ENCODE data around the gene HOGA1. TPM values are rescaled to one million over a fixed set of nuclear protein-coding genes. Genes with fewer than 3 reads are reported as not detected.

The HOGA1 gene
- total and polyA plus RNA-seq, 7 donors, result 0.26 to 1.2 (median 0.71) TPM; not detected in 4

- Histone ChIP-seq H3K4me1 (peaks cover 0 to 11% (median 9%) of the 10 kb centered on the region in 4 donors), H3K4me3 (no peak overlapping the region), H3K9me3 (no peaks in the 10 kb centered on the region), H3K27me3 (no peaks in the 10 kb centered on the region), H3K36me3 (peaks cover 0 to 34% (median 5%) of the 10 kb centered on the region in 4 donors), H3K27ac (no peak overlapping the region)
- TF ChIP-seq, protein P1, sequence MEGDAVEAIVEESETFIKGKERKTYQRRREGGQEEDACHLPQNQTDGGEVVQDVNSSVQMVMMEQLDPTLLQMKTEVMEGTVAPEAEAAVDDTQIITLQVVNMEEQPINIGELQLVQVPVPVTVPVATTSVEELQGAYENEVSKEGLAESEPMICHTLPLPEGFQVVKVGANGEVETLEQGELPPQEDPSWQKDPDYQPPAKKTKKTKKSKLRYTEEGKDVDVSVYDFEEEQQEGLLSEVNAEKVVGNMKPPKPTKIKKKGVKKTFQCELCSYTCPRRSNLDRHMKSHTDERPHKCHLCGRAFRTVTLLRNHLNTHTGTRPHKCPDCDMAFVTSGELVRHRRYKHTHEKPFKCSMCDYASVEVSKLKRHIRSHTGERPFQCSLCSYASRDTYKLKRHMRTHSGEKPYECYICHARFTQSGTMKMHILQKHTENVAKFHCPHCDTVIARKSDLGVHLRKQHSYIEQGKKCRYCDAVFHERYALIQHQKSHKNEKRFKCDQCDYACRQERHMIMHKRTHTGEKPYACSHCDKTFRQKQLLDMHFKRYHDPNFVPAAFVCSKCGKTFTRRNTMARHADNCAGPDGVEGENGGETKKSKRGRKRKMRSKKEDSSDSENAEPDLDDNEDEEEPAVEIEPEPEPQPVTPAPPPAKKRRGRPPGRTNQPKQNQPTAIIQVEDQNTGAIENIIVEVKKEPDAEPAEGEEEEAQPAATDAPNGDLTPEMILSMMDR (IDR thresholded peaks at IDR 0.05), result no peak
- no peak for TF ChIP-seq EP300 (IDR thresholded peaks at IDR 0.05)
- TF ChIP-seq POLR2A (IDR thresholded peaks at IDR 0.05), result no peak
- TF ChIP-seq POLR2AphosphoS5 (IDR thresholded peaks at IDR 0.05), result no peak
- intact Hi-C loops (cut with DNase I), result no loop called here
- DNase-seq, result no peak
- 93 to 94% methylated on average over 15 of the region's 15 CpGs for WGBS, 2 donors
Observed at GRCh38 chr10:97567891-97568290, 16.3 kb upstream of the HOGA1 start.

DNA sequence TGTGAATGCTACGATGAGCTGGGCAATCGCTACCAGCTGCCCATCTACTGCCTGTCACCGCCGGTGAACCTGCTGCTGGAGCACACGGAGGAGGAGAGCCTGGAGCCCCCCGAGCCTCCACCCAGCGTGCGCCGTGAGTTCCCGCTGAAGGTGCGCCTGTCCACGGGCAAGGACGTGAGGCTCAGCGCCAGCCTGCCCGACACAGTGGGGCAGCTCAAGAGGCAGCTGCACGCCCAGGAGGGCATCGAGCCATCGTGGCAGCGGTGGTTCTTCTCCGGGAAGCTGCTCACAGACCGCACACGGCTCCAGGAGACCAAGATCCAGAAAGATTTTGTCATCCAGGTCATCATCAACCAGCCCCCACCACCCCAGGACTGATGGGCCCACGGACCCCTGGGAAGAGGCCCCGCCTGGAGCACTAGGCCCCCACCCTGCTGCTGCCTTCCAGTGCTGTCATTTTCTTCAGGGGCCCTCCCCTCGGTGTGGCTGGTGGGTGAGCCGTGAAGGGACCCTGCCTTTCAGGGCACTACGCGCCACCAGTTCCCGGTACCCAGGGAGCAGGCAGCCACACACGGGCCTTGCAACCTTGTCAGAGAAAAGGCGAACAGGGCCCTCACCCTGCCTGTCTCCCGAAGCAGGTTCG is 13.9 kb upstream of the HOGA1 start:
- H3K36me3 ChIP-seq, result peaks cover 0 to 34% (median 5%) of the 10 kb centered on the region in 4 donors
- 93 to 95% methylated on average over 33 of the region's 33 CpGs for WGBS, 2 donors
- no peak overlapping the region for H3K27ac ChIP-seq
- DNase-seq, result no peak
- no peaks in the 10 kb centered on the region for H3K27me3 ChIP-seq
- H3K4me3 ChIP-seq, result no peak overlapping the region
- intact Hi-C loops (cut with DNase I), result no loop called here
- peaks cover 0 to 27% (median 21%) of the 10 kb centered on the region in 4 donors for H3K4me1 ChIP-seq
- no peaks in the 10 kb centered on the region for H3K9me3 ChIP-seq
- TF ChIP-seq EP300 (IDR thresholded peaks at IDR 0.05), result no peak
- TF ChIP-seq POLR2A (IDR thresholded peaks at IDR 0.05), result no peak
- TF ChIP-seq, protein P1 (IDR thresholded peaks at IDR 0.05), result no peak
- no peak for TF ChIP-seq POLR2AphosphoS5 (IDR thresholded peaks at IDR 0.05)

- intact Hi-C loops (cut with DNase I), result no loop called here
- Histone ChIP-seq H3K4me1 (peaks cover 0 to 30% (median 22%) of the 10 kb centered on the region in 4 donors), H3K36me3 (peaks cover 0 to 34% (median 5%) of the 10 kb centered on the region in 4 donors), H3K27ac (no peak overlapping the region), H3K27me3 (no peaks in the 10 kb centered on the region), H3K9me3 (no peaks in the 10 kb centered on the region), H3K4me3 (no peak overlapping the region)
- 82 to 88% methylated on average over 5 of the region's 5 CpGs for WGBS, 2 donors
- TF ChIP-seq, protein P1 (IDR thresholded peaks at IDR 0.05), result no peak
- TF ChIP-seq POLR2A (IDR thresholded peaks at IDR 0.05), result no peak
- TF ChIP-seq POLR2AphosphoS5 (IDR thresholded peaks at IDR 0.05), result no peak
- no peak for DNase-seq
Observed at GRCh38 chr10:97570789-97571471, 13.3 kb upstream of the HOGA1 start.

DNA sequence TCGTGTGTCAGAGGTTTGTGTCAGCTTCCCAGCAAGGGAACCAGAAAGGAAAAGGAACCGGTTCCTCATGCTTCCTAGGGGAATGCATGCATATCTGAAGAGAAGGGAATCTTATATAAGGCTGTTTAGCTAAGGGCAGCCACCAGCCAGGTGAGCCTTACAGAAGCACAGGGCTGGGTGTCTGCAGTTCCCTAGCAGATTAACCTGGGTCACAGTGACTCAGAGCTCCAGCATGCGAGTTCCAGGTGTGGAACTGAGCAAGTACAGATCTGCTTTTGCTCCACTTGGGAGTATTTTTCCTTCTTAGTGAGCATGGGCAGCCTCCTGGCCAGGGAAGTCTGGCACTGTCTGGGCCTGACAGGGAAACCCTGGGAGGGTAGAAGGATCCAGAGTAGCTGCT is 12.6 kb upstream of the HOGA1 start:
- H3K27ac ChIP-seq, result no peak overlapping the region
- intact Hi-C loops (cut with DNase I), result loop anchor here (2.0 kb wide), 1 partner anchor 41 kb away; no protein-coding TSS in a partner anchor

More for the DNA sequence above, 12.6 kb upstream of the HOGA1 start:
- Histone ChIP-seq H3K27me3 (no peaks in the 10 kb centered on the region), H3K36me3 (peaks cover 0 to 34% (median 5%) of the 10 kb centered on the region in 4 donors), H3K9me3 (no peaks in the 10 kb centered on the region), H3K4me3 (no peak overlapping the region), H3K4me1 (peaks cover 0 to 30% (median 22%) of the 10 kb centered on the region in 4 donors)
- 88 to 91% methylated on average over 3 of the region's 3 CpGs for WGBS, 2 donors
- TF ChIP-seq EP300 (IDR thresholded peaks at IDR 0.05), result no peak
- no peak for TF ChIP-seq POLR2A (IDR thresholded peaks at IDR 0.05)
- TF ChIP-seq, protein P1 (IDR thresholded peaks at IDR 0.05), result no peak
- no peak for TF ChIP-seq POLR2AphosphoS5 (IDR thresholded peaks at IDR 0.05)
- DNase-seq, result no peak

All from sigmoid colon (tissue), 7 donors.